ENCODE data around the gene DUS1L. TPM values are rescaled to one million over a fixed set of nuclear protein-coding genes. Genes with fewer than 3 reads are reported as not detected.

Gene DUS1L
- polyA plus RNA-seq, 1 donor: 90.4 TPM

DNA sequence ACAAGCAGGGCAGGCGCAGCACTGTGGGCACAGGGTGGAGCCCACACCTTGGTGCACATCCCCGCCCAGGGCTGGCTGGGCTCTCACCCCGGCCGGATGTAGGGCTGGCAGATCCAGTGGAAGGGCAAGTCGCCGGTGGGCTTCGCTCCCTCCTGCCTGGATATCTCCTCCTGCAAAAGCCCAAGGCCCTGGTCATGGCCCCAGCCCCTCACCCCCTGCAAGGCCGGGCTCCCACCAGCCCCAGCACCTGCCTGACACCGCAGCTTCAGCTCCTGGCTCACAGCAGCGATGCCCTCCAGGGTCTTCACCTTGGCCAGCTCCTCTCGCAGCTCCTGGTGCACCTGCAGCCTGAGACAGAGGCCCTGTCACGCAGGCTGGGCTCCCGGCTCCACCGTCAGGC, 5.0 kb downstream of the DUS1L start:
- Histone ChIP-seq H3K36me3 (ENCODE audit: control insufficient read depth, insufficient read depth, low read length) (peaks cover 80% of the 10 kb centered on the region), H3K27ac (ENCODE audit: low read length) (no peak overlapping the region), H3K27me3 (ENCODE audit: control insufficient read depth, insufficient read depth, low read length) (no peaks in the 10 kb centered on the region), H3K9me3 (ENCODE audit: control insufficient read depth, low read depth, low read length) (no peaks in the 10 kb centered on the region), H3K4me1 (ENCODE audit: control insufficient read depth, insufficient read depth, low read length) (peaks cover 8% of the 10 kb centered on the region), H3K4me3 (ENCODE audit: low read length) (no peak overlapping the region)
- no CpG with 5 or more reads among the region's 14 CpGs for WGBS (ENCODE audit: insufficient coverage, low lambda C conversion rate)
- DNase-seq: no peak

DNA sequence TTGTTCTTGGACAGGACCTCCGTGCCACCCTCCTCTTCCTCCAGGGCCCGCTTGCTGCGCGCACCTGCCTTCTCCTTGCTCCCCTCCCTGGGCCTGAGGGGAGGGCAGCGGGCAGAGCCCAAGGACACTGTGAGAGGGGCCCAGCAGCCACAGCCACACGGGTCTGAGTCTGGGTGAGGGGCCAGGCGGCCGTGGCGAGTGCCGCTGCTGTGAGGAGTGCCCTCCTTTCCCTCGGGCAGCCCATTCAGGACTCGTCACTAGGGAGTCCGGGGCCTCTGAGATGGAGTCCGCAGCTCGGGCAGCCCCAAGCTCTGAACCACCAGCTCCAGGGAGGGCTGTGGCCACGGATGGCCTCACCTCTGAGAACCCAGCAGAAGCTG, 5.6 kb downstream of the DUS1L start:
- DNase-seq: no peak
- H3K36me3 ChIP-seq (ENCODE audit: control insufficient read depth, insufficient read depth, low read length): peaks cover 85% of the 10 kb centered on the region
- H3K27ac ChIP-seq (ENCODE audit: low read length): no peak overlapping the region
- no peaks in the 10 kb centered on the region for H3K27me3 ChIP-seq (ENCODE audit: control insufficient read depth, insufficient read depth, low read length)
- H3K4me3 ChIP-seq (ENCODE audit: low read length): no peak overlapping the region
- no CpG with 5 or more reads among the region's 16 CpGs for WGBS (ENCODE audit: insufficient coverage, low lambda C conversion rate)
- H3K4me1 ChIP-seq (ENCODE audit: control insufficient read depth, insufficient read depth, low read length): peaks cover 8% of the 10 kb centered on the region
- no peaks in the 10 kb centered on the region for H3K9me3 ChIP-seq (ENCODE audit: control insufficient read depth, low read depth, low read length)

DNA sequence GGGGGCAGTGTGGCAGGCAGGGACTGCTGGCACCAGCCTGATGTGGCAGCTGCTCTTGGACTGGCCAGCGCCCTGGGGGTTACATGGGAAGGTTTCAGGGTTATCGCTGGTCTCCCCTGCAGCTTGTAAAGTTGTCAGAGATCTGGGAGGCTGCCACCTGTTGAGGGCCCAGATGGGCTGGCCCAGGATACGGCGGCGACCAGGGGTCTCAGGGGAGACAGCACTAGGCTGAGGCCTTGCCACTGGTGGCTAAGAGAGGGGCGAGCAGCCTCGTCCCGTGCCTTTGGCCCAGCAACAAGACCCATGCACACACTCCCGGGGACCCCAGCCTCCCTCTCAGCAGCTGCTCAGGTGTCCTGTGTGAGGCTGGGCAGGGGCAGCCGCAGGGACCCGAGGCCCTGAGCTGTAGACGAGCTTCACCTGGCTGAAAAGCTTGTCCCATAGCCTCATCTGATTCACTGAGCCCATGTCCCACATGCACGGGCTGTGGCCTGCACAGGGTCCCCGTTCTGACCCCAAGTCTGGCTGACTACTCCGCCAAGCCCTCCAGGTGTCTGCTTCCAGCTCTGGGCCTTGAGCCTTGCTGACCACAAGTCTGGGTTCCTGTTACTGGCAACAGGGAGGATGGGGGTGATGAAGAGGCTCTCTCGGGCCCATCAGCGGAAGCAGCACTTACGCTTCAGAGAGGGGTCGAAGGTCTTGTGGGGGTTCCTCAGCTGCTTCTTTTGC, 6.2 kb downstream of the DUS1L start:
- Histone ChIP-seq H3K27ac (ENCODE audit: low read length) (no peak overlapping the region), H3K4me1 (ENCODE audit: control insufficient read depth, insufficient read depth, low read length) (peaks cover 6% of the 10 kb centered on the region), H3K36me3 (ENCODE audit: control insufficient read depth, insufficient read depth, low read length) (peaks cover 90% of the 10 kb centered on the region), H3K9me3 (ENCODE audit: control insufficient read depth, low read depth, low read length) (no peaks in the 10 kb centered on the region), H3K27me3 (ENCODE audit: control insufficient read depth, insufficient read depth, low read length) (no peaks in the 10 kb centered on the region), H3K4me3 (ENCODE audit: low read length) (no peak overlapping the region)
- DNase-seq: no peak
- WGBS (ENCODE audit: insufficient coverage, low lambda C conversion rate): no CpG with 5 or more reads among the region's 19 CpGs

DNA sequence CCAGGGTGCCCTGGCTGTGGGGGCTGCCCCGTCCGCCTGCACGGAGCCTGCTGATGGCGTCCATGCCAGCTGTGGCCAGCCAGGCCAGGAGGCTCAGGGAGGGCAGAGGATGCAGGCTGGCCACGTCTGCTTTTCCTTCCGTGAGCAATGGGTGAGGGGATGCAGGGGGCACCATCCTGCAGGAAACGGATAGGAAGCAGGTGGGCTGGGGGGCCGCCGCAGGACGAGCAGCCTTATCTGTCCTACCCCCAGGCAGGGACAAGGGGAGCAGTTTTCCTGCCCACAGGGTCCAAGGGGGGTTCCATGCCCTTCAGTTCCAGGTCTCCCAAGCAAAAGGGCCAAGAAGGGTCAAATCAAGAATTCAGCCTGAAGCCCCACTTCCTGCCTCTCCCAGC, 6.8 kb downstream of the DUS1L start:
- Histone ChIP-seq H3K4me3 (ENCODE audit: low read length) (no peak overlapping the region), H3K9me3 (ENCODE audit: control insufficient read depth, low read depth, low read length) (no peaks in the 10 kb centered on the region), H3K27ac (ENCODE audit: low read length) (no peak overlapping the region), H3K27me3 (ENCODE audit: control insufficient read depth, insufficient read depth, low read length) (no peaks in the 10 kb centered on the region), H3K36me3 (ENCODE audit: control insufficient read depth, insufficient read depth, low read length) (peaks cover 95% of the 10 kb centered on the region), H3K4me1 (ENCODE audit: control insufficient read depth, insufficient read depth, low read length) (peaks cover under 1% of the 10 kb centered on the region)
- no CpG with 5 or more reads among the region's 10 CpGs for WGBS (ENCODE audit: insufficient coverage, low lambda C conversion rate)
- no peak for DNase-seq

DNA sequence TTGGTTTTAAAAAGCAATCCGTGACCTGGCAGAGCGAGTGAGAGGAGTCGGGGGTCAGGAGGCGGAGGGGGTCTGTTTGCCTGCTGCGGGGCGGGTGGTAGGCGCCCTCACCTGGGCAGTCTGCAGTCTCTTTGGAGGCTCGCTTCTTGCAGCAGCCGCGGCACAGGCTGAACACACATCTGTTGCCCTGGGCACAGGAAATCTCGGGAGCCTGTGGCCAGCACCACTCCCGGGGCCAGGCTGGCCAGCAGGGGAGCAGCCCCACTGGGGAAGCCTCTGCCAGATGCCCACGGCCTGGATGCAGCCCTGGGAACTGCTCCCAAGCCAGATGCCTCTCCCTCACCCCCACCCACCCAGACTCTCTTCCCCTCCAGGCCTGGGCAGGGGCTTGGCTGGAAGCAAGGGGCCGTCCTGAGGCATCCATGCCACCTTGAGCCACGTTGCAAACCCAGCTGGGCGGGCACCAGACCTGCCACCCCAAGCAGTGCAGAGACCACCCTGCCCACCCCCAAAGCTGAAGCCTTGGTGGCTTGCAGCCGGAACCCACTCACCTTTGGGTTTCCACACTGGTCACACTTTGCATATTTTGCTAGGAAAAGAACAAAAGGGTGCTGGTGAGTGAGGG, 7.3 kb downstream of the DUS1L start:
- no CpG with 5 or more reads among the region's 17 CpGs for WGBS (ENCODE audit: insufficient coverage, low lambda C conversion rate)
- H3K4me3 ChIP-seq (ENCODE audit: low read length): no peak overlapping the region
- peaks cover 95% of the 10 kb centered on the region for H3K36me3 ChIP-seq (ENCODE audit: control insufficient read depth, insufficient read depth, low read length)
- H3K9me3 ChIP-seq (ENCODE audit: control insufficient read depth, low read depth, low read length): no peaks in the 10 kb centered on the region
- DNase-seq: no peak
- H3K27ac ChIP-seq (ENCODE audit: low read length): no peak overlapping the region
- peaks cover under 1% of the 10 kb centered on the region for H3K4me1 ChIP-seq (ENCODE audit: control insufficient read depth, insufficient read depth, low read length)
- no peaks in the 10 kb centered on the region for H3K27me3 ChIP-seq (ENCODE audit: control insufficient read depth, insufficient read depth, low read length)

DNA sequence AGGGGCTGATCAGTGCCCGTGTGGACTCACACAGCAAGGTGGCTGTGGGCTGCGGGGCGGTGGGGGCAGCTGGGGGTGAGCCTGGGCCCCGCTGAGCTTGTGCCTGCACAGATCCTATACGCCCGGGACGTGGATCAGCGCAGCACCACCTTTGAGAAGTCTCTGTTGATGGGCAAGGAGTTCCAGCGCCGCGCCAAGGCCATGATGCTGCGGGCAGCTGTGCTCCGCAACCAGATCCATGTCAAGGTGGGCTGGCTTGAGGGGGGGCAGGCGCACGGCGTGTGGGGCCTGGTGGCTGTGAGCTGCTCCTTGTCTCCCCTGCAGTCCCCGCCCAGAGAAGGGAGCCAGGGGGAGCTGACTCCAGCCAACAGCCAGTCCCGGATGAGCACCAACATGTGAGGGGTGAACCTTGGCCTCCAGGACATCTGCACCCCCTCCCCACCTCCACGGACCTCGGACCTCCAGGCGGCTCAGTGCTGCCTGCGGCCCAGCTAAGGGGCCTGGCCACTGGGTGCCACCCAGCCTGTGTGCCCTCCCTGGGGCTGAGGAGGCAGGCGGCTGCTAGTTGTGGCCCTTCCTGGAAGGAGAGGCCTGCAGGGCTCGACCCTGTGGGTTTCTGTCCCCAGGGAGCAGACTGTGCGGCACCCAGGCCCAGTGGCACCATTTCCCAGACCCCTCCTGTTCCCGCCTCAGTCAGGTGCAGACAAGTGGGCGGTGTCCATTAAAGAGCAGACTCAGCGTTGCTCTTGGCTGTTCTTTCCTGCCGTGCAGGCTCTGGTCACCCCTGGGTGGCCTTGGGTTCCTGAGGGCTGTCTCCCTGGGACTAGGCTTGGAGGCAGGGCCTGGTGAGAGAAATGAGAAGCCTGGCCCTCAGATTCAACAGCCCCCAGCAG, 8.6 kb downstream of the DUS1L start:
- no peak overlapping the region for H3K4me3 ChIP-seq (ENCODE audit: low read length)
- no peak for DNase-seq
- H3K36me3 ChIP-seq (ENCODE audit: control insufficient read depth, insufficient read depth, low read length): peaks cover 86% of the 10 kb centered on the region
- no peaks in the 10 kb centered on the region for H3K27me3 ChIP-seq (ENCODE audit: control insufficient read depth, insufficient read depth, low read length)
- H3K4me1 ChIP-seq (ENCODE audit: control insufficient read depth, insufficient read depth, low read length): peaks cover 11% of the 10 kb centered on the region
- no peaks in the 10 kb centered on the region for H3K9me3 ChIP-seq (ENCODE audit: control insufficient read depth, low read depth, low read length)
- no CpG with 5 or more reads among the region's 29 CpGs for WGBS (ENCODE audit: insufficient coverage, low lambda C conversion rate)
- H3K27ac ChIP-seq (ENCODE audit: low read length): no peak overlapping the region

DNA sequence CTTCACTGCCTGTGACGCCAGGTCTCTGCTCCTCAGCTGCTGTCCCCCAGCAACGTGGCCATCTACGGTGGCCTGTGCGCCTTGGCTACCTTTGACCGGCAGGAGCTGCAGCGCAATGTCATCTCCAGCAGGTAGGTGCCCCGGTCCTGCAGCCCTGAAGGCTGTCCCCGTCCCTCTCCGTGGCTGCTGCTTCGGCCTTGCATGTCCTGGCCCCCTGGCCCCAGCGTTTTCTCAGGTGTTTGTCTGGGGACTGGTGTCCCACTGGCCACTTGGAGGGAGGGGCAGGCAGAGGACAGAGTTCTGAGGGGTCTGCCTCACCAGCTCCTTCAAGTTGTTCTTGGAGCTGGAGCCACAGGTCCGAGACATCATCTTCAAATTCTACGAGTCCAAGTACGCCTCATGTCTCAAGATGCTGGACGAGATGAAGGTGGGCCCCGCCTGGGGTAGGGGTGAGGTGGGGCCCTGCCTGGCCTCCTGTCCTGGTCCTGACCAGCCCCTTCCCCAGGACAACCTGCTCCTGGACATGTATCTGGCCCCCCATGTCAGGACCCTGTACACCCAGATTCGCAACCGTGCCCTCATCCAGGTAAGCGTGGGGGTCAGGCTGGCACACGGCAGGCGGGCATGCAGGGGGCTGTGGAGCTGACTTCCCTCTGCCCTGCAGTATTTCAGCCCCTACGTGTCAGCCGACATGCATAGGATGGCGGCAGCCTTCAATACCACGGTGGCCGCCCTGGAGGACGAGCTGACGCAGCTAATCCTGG, 9.5 kb downstream of the DUS1L start:
- H3K27ac ChIP-seq (ENCODE audit: low read length): no peak overlapping the region
- peaks cover 79% of the 10 kb centered on the region for H3K36me3 ChIP-seq (ENCODE audit: control insufficient read depth, insufficient read depth, low read length)
- H3K9me3 ChIP-seq (ENCODE audit: control insufficient read depth, low read depth, low read length): no peaks in the 10 kb centered on the region
- H3K27me3 ChIP-seq (ENCODE audit: control insufficient read depth, insufficient read depth, low read length): no peaks in the 10 kb centered on the region
- WGBS (ENCODE audit: insufficient coverage, low lambda C conversion rate): no CpG with 5 or more reads among the region's 28 CpGs
- H3K4me1 ChIP-seq (ENCODE audit: control insufficient read depth, insufficient read depth, low read length): peaks cover 11% of the 10 kb centered on the region
- DNase-seq: no peak
- no peak overlapping the region for H3K4me3 ChIP-seq (ENCODE audit: low read length)

DNA sequence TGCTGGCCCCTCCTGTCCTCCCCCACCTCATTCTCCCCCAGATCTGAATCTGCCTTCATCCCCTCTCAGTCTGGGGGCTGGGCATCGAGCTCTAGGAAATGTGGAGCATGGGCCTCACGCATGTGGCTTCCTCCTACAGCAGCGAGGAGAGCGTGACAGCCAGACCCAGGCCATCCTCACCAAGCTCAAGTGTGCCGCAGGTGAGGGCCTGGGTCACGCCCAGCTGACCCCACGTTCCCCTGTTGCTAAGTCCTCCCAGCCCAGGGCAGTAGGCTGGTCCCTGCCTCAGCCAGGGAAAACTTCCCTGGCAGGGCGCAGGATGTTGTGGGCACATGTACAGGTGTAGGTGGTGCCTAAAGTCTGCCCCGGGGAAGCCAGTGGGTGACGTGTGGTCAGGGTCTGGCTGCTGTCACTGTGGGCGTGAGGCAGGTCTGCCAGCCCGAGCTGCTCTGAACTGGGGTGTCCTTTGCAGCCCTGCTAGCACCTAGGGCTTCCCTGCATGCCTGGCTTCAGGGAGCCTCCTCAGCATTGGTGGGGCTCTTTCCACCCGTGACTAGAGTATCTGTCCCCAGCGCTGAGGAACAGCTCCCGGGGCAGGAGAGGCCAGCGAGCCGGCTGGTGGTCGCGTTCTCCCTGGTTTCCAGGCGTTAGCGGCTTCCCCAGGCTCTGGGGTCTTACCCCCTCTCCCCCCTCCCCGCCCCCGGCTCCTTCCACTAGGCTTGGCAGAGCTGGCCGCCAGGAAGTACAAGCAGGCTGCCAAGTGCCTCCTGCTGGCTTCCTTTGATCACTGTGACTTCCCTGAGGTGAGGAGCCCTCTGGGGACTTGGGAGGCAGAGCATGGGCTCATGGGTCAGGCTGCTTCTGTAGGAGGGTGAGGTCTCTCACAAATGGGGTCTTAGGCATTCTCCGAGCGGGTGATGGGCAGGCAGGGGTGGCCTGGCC, 10.3 kb downstream of the DUS1L start:
- Histone ChIP-seq H3K36me3 (ENCODE audit: control insufficient read depth, insufficient read depth, low read length) (peaks cover 72% of the 10 kb centered on the region), H3K27me3 (ENCODE audit: control insufficient read depth, insufficient read depth, low read length) (no peaks in the 10 kb centered on the region), H3K4me3 (ENCODE audit: low read length) (no peak overlapping the region), H3K9me3 (ENCODE audit: control insufficient read depth, low read depth, low read length) (no peaks in the 10 kb centered on the region), H3K4me1 (ENCODE audit: control insufficient read depth, insufficient read depth, low read length) (peaks cover 14% of the 10 kb centered on the region), H3K27ac (ENCODE audit: low read length) (no peak overlapping the region)
- no peak for DNase-seq
- WGBS (ENCODE audit: insufficient coverage, low lambda C conversion rate): no CpG with 5 or more reads among the region's 26 CpGs

DNA sequence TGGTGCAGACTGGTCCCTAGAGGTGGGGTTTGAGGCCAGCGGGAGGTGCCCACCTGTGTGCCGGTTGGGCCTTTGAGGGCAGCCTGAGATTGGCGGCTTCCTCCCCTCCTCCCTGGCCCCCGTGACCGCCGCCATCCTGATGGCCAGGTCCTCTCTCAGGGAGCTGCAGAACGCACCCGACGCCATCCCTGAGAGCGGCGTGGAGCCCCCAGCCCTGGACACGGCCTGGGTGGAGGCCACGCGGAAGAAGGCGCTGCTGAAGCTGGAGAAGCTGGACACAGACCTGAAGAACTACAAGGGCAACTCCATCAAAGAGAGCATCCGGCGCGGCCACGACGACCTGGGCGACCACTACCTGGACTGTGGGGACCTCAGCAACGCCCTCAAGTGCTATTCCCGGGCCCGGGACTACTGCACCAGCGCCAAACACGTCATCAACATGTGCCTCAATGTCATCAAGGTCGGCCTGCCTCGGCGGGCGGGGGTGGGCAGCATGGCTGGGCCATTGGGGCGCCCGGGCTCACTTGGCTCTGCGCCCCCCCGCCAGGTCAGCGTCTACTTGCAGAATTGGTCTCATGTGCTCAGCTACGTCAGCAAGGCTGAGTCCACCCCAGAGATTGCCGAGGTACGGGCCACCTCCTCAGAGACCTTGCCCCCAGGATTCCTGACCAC, 11.1 kb downstream of the DUS1L start:
- H3K27me3 ChIP-seq (ENCODE audit: control insufficient read depth, insufficient read depth, low read length): no peaks in the 10 kb centered on the region
- H3K27ac ChIP-seq (ENCODE audit: low read length): no peak overlapping the region
- peaks cover 71% of the 10 kb centered on the region for H3K36me3 ChIP-seq (ENCODE audit: control insufficient read depth, insufficient read depth, low read length)
- WGBS (ENCODE audit: insufficient coverage, low lambda C conversion rate): no CpG with 5 or more reads among the region's 38 CpGs
- H3K9me3 ChIP-seq (ENCODE audit: control insufficient read depth, low read depth, low read length): no peaks in the 10 kb centered on the region
- H3K4me1 ChIP-seq (ENCODE audit: control insufficient read depth, insufficient read depth, low read length): peaks cover 18% of the 10 kb centered on the region
- DNase-seq: no peak
- no peak overlapping the region for H3K4me3 ChIP-seq (ENCODE audit: low read length)

All from large intestine (tissue), 3 donors.